HG03039 (cell line): ENCODE measurements around the gene CYTIP.
"Not testable (repeated sequence)": the region's sequence is repeated elsewhere in the genome, so short reads cannot be mapped to it uniquely, and the experiment has no call there.

Source experiments
- ATAC-seq: cut with Tn5 transposase; IDR thresholded peaks from one replicate; pipeline ENCODE4 v1.9.1; 2021; ENCODE audit warnings: mild to moderate bottlenecking, moderate library complexity; ENCODE audit not compliant: unreplicated experiment

The CYTIP gene

GRCh38 chr2:157386247-157386646 is 57.6 kb downstream of the CYTIP start:
- ATAC-seq = no peak

GRCh38 chr2:157377861-157378260 is 66.0 kb downstream of the CYTIP start:
- no peak for ATAC-seq

GRCh38 chr2:157376041-157376440 is 67.8 kb downstream of the CYTIP start:
- ATAC-seq = no peak

DNA sequence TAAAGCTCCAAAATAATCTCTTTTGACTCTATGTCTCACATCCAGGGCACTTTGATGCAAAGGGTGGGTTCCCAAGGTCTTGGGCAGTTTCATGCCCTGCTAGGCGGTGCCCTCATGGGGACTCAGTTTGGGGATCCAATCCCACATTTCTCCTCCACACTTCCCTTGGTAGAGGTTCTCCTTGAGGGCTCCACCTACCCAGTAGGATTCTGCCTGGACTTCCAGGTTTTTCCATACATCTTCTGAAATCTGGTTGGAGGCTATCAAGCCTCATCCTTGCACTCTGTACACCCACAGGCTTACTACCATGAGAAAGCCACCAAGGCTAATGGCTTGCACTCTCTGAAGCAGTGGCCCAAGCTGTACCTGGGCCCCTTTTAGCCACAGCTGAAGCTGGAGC is 68.5 kb downstream of the CYTIP start:
- ATAC-seq = no peak

GRCh38 chr2:157368508-157368907 is 75.4 kb downstream of the CYTIP start:
- not testable (repeated sequence) for ATAC-seq

- no peak for ATAC-seq
These were observed 76.2 kb downstream of the CYTIP start for GRCh38 chr2:157367704-157368103.
